Stimulated activated CD4-positive, alpha-beta T cell treated with anti-CD3 and anti-CD28 coated beads, Interleukin-1b, Interleukin-23, amount 100 ng/mL, for 1 hour (primary cell): ENCODE results near the gene CASP4.
A peak's percentile ranks its signal among the peaks of the same experiment; 100 is the strongest.
"Not testable (repeated sequence)": the region's sequence is repeated elsewhere in the genome, so short reads cannot be mapped to it uniquely, and the experiment has no call there.

Source experiments
- DNase-seq, 2 donors: peaks; one replicate each; pipeline ENCODE4 v3.0.0-alpha.2; 2020; ENCODE audit warnings: low read depth in 2 of 2

Gene CASP4

DNA sequence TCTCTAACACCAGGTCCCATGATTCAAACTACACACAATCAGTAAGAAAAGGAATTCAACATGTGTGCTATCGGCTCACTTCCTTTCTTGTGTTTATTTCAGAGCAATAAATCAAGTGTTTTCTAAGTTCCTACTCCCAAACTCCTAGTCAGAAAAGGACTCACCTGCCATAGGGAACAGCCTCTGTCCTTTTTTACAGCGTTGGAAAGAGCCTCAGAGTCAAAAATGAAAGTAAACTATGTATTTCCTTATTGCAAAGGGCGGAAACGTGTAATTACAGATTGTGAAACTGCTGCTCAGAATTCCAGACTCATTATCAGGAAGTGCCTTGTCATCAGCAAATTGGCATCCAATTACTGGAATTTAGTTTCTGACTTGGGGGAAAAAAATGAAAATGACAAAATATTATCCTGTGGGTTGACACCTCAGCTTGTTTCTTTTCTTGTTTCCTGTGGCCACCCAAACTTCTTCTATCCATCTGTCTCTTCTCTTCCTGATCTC lies at the start of gene CASP4:
TSS of gene CASP4 (minus strand) at position 220 of the 501 bp plus-strand sequence. CDS start at position 171, 49 bp downstream.
- DNase-seq = no peak

DNA sequence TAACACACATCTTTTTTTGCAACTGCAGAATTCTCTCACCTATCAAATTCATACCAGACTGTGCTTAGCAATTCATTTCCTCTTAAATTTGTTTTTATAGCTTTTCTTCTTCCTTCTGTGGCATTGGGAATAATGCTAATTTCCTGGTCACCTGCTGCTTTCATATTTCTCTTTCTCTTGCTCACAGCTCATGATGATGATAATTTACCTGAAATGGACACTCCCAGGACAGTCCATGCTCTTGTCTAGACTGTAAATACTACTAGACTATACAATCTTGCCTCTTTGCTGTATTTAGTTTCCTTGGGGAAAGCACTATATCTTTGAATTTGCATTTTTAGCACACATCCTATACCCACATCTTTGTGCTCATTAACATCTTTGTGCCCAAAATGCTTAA lies 39.1 kb upstream of the CASP4 start:
- no peak for DNase-seq

DNA sequence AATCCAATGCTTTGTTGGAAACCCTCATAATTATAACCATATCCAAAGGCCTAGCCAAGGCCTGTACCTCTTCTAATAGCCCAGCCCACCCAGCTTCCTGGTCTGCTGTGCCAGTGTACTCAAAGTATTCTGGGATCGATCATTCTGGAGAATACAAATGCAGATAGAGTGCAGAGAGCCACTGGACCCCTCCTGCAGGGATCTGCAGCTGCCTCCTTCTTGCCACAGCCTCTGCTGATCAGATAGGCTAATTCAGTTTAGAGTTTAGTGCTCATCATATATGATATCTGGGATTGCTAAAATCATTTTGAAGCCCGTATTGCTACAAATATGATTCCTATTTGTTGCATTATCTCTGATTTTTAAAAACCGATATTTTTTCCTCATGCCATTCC lies 37.1 kb upstream of the CASP4 start:
- no peak for DNase-seq

DNA sequence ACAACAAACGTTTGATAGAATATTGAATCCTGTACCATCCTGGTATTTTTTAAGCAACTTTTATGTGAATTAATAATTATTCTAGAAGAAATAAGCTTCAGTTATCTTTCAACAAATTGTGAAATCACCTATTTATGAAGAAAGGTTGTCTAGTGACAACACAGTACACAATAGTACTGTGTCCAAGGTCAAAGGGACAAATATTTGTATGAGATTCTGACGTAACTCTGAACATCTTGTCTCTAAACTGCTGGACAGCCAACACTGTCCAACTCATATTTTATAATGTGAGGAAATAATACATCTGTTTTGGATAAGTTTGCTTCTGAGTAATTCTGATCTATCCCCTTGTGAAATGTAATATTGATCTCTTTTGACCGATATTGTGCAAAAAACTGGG lies 35.6 kb upstream of the CASP4 start:
- DNase-seq = no peak

DNA sequence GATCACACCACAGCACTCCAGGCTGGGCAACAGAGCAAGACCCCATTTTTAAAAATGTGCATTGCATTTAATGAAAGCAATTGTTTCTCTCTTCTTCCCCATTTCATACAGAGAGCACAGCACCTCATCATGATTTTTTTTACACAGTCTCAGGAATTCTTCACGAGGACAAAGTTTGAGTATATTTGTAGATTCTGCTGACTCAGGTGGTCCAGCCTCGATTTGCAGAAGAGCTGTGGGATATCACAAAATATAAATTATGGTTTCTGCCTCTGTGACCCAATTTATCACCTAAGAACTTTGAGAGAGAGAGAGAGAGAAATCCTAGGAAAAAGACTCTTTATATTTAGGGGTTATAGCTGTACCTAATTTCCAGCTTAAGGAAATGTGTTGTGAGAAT lies 34.8 kb upstream of the CASP4 start:
- DNase-seq = no peak

DNA sequence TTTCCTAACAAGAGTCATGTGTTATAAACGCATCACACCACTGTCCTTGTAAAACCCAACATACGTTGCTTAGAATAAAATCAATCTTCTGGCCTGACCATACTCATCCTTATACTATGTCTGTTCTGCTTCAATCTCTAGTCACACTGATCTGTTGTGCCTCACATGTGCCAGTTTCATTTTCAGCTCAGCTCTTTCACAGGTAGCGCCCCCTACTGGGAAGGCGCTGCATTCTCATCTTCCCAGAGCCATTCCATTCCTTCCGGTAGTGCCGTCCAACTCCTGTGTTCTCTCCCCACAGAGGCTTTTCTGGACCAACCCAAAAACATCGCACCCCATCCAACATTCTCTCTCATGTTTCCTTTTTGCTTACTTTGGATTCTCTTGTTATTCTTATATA lies 32.4 kb upstream of the CASP4 start:
- DNase-seq = peak; percentile 3 to 31

DNA sequence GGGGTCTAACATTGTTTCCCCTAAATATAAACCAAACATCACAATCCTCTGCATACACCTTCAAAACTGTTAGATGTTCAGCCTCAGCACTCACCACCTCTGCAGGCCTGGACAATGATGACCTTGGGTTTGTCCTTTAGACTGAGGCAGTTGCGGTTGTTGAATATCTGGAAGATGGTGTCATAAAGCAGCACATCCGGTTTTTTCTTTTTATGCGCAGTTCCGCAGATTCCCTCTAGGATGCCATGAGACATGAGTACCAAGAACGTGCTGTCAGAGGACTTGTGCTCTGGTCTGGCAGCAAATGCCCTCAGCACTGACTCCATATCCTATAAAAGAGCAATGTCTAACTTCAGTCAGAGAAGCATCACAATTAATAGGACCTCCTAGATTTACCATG lies 31.8 kb upstream of the CASP4 start:
- DNase-seq = no peak

DNA sequence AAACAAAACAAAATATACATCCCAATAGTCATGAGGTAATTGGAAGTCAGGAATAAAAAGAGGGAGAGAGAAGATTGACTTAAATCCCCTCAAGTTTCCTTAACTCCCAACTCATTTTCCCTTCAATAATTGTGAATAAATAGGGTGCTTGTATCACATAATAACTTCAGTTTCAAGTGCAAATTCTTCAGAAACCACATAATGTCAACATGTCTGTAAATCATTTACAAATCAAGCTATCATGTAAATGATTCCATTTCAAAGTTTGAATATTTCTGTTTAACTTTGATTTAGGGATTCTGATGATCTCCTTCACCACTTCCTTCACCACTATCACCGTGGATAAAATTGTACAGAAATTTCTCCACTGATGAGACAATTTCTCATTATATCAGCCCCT lies 31.3 kb upstream of the CASP4 start:
- DNase-seq = no peak

DNA sequence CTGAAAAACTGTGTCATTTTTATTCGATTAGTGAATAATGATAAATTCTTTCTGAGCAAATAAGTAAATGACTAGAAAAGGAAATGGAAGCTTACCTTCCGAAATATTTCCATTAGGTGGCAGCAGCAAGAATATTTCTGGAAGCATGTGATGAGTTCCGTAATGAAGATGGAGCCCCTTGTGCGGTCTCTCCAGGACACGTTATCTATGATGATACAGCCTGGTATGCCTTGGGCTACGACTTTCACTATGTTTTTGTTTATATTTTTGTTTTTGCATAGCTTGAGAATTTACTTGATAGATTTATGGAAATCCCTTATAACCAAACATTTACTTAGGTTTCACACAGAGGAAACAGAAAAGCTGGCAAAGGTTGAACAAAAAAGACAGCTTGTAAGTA lies 28.9 kb upstream of the CASP4 start:
- DNase-seq = no peak

DNA sequence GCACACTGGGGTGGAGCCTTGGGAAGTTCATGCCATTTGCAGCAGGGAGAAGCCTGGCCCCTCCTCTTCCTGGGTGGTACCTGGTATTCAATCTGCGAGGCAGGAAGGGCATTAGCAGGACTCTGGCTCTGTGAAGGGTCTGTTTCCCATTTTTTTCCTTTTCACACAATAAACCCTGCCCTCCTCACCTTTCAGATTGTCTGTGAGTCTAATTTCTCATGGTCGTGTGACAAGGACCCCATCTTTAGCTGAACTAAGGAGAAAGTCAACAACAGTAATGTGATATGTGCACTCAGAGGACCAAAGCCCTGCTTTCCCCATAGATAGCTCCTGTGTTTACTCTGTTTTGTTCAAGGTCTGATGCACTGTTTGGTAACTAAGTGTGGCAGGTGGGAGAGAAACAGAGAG lies 26.6 kb upstream of the CASP4 start:
- no peak for DNase-seq

DNA sequence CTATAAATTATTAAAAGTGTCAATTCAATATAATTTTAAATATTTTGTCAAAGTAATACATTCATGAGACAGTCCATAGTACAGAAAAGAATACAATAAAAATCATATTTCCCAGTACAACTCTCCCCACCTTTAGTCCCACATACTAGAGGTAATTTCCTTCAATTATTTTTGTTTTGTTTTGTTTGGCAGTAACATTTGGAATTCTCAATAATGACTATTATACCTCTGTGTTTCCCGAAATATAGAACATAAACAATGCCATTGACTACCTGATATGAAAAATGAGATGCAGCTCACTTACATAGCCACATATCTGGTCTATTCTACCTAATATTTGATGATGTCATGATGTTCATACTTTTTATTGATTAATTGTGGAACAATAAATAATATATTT lies 24.4 kb upstream of the CASP4 start:
- DNase-seq = no peak

DNA sequence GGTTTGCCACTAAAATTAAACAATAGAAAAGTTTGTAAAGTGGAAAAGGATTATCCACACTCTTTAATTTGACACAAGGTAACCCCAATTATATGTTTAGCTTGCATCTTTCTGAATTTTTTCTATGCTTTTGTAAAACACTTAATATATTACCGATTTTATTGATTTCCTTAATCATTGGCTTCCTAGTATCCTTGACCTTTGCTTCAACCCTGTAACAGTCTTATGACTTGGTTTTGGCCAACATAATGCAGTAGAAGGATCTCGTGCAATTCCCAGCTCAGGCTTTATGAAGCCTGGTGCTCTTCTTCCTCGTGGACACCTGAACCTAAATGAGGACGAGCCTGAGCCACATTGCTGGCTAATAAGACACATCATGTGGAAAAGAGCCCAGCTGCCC lies 23.6 kb upstream of the CASP4 start:
- no peak for DNase-seq

DNA sequence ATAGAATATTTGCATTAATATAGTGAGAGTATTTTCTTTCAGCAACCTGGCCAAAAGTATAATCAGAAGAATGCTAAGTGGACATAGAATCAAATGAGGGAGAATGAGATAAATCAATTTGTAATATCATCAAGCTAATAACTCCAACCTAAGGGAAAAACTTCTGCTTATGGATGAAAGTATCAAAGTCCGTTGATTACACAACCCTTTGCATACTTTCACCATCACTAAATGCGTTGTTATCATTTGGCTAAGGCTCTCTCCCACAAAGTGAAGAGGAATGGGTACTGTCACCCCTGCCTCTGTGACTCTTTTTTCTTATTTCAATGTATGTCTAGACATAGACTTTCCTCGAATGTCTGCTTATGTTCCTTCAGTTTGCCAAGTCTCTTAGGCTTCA lies 16.4 kb upstream of the CASP4 start:
- no peak for DNase-seq

DNA sequence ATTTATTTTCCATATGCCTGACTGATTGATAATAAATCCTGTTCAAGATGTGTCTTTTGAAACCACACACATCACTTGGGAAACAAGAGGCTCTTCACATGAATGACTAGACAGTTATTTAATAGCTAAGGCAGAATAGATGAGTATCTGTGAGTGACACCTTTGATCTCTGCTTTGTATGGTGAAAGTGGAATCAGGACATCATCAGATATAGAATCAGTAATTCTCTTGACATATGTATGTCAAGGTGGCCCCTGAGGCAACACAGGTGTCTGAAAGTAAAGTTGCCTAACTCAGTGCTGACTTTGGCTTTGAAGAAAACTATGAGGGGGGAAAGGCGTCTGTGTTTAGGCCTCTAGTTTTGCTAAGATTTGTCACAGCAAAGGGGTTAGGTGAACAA lies 11.5 kb upstream of the CASP4 start:
- DNase-seq = no peak

DNA sequence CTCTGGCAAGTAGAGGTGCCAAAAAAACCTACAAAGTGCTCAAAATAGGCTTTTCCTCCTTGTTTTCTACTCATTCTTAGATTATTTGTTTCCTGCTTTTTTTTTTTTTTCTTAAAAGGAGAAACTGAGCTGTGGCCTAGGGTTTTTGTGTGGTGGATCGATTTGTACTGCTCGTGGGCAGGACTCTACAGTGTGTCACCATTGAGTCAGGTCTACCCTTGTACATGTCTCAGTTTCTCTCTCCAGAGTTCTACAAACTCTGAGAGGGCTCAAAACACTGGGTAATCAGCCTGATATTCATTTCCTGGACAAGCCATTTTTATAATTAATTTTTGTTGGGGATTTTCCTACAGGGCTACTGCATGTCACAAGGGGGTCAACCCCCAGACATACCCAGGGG lies 5.2 kb upstream of the CASP4 start:
- DNase-seq = no peak

DNA sequence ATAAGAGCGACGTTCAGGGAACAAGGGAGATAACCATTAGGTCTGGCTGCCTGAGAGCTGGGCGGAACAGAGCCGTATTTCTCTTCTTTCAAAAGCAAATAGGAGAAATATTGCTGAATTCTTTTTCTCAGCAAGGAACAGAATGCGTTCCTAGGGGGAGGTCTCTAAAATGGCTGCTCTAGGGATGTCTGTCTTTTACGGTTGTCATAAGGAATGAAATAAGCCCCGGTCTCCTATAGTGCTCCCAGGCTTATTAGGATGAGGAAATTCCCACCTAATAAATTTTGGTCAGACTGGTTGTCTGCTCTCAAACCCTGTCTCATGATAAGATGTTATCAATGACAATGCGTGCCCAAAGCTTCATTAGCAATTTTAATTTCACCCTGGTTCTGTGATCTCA lies 4.5 kb upstream of the CASP4 start:
- not testable (repeated sequence) for DNase-seq

DNA sequence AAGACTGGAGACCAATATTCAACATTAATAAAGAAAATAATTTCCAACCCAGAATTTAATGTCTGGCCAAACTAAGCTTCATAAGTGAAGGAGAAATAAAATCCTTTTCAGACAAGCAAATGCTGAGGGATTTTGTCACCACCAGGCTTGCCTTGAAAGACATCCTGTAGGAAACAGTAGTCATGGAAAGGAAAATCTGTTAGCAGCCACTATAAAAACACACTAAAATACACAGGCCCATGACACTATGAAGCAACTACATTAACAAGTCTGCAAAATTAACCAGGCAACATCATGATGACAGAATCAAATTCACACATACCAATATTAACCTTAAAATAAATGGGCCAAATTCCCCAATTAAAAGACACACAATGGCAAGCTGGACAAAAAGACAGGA lies 2.4 kb upstream of the CASP4 start:
- no peak for DNase-seq

DNA sequence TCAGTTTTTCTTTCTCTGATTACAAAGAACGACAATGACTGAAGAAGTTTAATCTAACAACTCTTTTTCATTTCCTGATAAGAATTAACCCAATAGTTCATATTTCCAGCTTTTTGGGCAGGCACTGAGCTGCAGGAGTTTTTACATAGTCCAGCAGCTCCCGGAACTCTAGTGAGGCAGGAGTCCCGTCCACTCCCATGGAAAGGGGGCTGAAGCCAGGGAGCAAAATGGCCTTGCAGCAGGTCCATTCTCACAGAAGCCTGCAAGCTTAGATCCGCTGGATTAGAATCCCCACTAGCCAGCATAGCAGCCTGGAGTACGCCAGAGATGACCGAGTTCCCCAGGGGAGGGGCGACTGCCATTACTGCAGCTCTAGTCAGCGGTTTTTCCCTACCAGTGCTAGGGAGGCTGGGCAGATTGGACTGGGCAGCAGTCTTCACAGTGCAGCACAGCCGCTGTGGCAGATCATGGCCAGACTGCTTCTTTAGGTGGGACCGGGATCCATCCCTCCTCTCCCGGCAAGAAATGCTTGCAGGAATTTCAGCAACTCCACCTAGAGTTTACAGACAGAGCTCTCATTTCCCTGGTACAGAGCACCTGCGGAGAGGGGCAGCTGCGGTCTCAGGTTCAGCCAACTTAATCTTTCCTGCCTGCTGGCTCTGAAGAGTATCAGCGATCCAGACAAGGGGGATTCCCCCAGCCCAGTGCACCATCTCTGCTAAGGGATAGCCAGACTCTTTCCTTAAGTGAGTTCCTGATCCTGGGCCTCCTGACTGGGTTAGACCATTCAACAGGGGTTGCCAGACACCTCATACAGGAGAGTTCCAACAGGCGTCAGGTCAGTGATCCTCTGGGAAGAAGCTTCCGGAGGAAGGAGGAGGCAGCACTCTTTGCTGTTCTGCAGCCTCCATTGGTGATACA lies 742 bp upstream of the CASP4 start:
- no peak for DNase-seq

DNA sequence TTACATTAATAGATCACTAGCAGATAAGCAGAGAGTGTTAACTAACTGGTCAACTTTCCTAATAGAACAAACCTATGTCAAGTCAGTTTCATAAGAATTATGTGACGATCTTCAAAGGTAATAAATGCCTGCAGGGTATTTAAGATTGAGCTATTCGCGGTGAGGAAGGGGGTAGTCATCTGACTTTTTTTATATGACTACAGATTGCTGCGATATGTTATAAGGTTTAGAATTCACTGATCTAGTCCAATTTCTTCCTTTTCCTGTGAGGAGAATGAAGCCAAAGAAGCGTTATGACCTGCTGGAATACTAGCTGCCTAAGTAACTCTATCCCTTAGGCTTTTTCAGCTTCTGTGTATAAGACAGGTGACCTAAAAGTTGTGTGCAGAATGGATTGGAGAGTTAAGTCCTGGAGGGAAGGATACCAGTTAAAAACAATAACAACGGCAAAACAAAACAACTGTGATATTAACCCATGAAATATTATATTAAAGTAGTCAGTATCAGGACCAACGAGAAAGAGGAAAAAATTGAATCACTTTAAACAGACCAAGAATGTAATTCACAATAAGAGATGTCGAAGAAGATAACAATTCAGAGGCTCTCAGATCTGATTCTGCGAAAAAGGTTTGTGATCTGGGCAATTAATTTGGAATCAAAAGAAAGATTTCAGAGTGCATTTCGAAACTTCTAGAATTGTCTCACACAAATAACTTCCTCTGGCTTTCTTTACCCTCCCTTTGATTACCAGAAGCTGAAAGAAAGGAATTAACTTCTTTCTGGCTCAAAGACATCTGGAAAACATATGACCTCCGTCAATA lies 630 bp downstream of the CASP4 start:
- DNase-seq = no peak

DNA sequence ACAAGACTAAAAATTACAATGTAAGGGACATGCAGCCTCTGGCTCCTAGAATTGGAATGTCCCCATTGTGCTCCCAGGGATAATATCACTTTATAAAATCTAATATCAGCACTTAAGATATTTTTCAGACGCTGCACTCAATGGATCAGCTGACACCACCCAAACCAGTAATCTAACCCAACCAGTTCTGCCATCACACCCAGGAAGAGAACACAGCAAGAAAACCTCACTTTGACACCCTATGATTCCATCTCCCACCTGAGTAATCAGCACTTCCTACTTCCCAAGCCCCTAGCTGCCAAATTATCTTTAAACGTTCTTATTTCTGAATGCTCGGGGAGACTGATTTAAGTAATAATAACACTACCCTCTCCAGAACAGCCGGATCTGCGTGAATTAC lies 2.6 kb downstream of the CASP4 start:
- DNase-seq = no peak

DNA sequence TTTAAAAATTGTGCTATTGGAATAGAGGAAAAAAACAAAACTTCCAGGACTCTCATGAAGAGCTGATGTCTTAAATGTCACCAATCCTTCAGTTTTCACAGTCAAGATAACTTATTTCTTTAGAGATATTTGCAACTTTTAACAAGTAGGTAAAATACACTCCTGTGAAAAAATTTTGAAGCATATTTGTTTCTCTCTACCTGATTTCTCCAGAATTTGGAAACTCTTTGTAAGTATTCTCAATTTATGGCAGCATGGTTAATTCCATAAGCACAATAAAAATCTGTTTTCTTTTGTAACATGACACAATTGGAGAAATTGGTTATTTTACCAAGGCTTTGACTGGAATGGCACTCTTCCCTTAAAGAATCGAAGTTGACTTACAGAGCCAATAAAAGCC lies 4.1 kb downstream of the CASP4 start:
- no peak for DNase-seq

DNA sequence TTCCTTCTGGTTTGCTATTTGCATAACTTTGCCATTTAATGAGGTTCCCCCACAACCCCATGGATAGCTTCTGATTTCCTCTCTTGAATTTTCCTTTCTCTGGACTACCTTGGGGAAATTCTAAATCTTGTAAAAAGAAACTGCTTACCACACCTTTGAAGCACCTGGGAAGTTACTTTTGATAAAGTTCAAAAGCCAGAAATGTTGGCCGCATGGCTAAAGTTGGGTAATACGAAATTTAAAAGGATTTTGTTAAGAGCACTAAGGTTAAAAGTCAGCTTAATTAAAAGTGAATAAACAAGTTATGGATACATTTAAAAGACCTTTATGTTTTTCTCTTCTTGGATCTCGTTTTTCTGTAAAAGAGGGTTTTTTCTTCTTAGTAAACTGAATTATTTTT lies 5.5 kb downstream of the CASP4 start:
- DNase-seq = no peak

DNA sequence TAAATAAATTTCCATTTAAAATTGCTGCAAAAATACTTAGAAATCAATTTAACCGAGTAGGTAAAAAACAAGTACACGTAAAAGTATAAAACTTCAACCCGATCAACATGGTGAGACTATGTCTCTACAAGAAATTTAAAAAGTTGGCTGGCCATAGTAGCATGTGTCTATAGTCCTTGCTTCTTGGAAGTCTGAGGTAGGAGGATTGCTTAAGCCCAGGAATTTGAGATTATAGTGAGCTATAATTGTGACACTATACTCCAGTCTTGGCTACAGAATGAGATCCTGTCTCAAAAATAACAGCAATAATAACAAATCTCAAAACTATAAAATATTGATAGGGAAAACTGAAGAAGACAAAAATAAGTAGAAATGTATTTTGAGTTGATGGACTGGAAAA lies 11.1 kb downstream of the CASP4 start:
- DNase-seq = no peak
